PC-9 (cell line): Measurements from ENCODE around the gene KCNQ5.

Experiments
- EZH2 ChIP-seq: fragments of 200-600 bp; sonication (generic); IDR thresholded peaks from 2 replicates; pipeline ENCODE4 v1.8.0; 2017; ENCODE audit warnings: antibody characterized with exemption, low read depth
- TF ChIP-seq, protein P1 (sequence below): fragments of 200-600 bp; sonication (generic); conservative IDR thresholded peaks from 2 replicates; pipeline ENCODE4 v1.6.1; 2017; ENCODE audit warnings: mixed run types, antibody characterized with exemption, mild to moderate bottlenecking, moderate library complexity

DNA sequence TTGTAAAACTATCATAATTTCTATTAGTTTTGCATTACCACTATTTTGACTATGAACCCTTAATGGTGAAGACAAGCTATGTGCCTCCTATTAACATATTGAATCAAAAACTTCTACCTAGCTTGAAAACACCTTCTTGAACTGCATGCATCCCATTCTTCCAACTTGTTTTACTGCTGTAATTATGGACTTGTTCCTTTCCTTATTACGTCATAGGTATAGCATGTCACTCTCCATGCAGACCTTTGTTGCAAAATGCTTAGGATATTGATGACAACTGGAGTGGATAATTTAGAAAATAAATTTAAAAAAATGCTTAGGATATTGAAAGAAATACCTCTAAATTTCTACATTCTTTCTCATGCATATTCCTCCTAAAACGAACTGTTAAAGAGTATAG is 219.3 kb downstream of the KCNQ5 start:
- TF ChIP-seq EZH2, result no peak
- TF ChIP-seq, protein P1, sequence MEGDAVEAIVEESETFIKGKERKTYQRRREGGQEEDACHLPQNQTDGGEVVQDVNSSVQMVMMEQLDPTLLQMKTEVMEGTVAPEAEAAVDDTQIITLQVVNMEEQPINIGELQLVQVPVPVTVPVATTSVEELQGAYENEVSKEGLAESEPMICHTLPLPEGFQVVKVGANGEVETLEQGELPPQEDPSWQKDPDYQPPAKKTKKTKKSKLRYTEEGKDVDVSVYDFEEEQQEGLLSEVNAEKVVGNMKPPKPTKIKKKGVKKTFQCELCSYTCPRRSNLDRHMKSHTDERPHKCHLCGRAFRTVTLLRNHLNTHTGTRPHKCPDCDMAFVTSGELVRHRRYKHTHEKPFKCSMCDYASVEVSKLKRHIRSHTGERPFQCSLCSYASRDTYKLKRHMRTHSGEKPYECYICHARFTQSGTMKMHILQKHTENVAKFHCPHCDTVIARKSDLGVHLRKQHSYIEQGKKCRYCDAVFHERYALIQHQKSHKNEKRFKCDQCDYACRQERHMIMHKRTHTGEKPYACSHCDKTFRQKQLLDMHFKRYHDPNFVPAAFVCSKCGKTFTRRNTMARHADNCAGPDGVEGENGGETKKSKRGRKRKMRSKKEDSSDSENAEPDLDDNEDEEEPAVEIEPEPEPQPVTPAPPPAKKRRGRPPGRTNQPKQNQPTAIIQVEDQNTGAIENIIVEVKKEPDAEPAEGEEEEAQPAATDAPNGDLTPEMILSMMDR, result no peak
